Measurements from ENCODE around the gene GPC5. TPM values are rescaled to one million over a fixed set of nuclear protein-coding genes. Genes with fewer than 3 reads are reported as not detected.

The GPC5 gene
- total RNA-seq, 1 donor from 2014 or later = 0.07 TPM

DNA sequence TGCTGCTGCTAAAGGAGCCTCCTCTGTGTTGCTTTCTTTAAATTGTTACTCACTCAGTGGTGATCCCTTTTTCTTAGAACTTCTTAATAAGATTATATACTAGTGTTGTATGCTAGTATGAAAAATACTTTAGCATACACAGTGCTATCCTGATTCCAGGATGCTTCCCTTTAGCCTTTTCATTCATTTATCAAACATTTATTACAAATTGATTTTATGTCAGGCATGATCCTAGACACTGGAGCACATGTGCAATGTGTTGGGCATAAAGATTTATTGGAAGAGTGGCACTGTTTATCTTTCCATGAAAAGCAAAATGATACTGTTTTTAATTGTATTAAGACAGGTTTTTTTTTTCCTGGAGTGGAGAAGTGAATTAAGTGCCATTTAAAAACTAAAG is 249.6 kb downstream of the GPC5 start:
- no peaks in the 10 kb centered on the region for H3K27me3 Mint-ChIP-seq (ENCODE audit: insufficient read depth, low read depth)
- H3K4me1 Mint-ChIP-seq = no peaks in the 10 kb centered on the region

DNA sequence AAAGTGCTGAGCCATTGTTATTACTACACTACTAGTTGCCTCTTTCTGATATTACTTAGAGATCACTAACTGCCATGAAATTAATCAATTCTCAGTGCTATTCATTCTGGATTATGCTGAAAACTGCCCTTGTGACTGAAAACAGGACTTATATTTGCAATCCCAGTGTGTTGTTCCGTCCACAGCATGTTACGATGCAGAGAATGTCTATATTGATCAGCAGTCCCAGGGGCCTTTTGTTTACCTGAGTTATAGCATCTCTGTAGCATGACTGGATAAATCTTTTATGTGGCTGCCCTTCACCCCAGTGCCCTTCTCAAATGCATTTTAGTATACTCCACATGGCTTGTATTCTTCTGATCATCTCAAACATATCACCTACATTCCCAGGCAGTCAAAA is 251.0 kb downstream of the GPC5 start:
- H3K9me3 ChIP-seq (ENCODE audit: low read depth) = no peaks in the 10 kb centered on the region
- no peak overlapping the region for H3K4me3 Mint-ChIP-seq
- H3K9me3 Mint-ChIP-seq = no peaks in the 10 kb centered on the region
- no peaks in the 10 kb centered on the region for H3K4me1 ChIP-seq
- H3K36me3 Mint-ChIP-seq = no peaks in the 10 kb centered on the region
- no peak overlapping the region for H3K9ac ChIP-seq
- no peaks in the 10 kb centered on the region for H3K27me3 Mint-ChIP-seq (ENCODE audit: insufficient read depth, low read depth)
- no peaks in the 10 kb centered on the region for H3F3A ChIP-seq (ENCODE audit: low read depth)
- H3K27me3 ChIP-seq = no peaks in the 10 kb centered on the region
- H4K20me1 ChIP-seq (ENCODE audit: low read depth) = no peaks in the 10 kb centered on the region
- no peak for DNase-seq (ENCODE audit: low spot score)
- no peak overlapping the region for H3K4me3 ChIP-seq
- TF ChIP-seq, protein P1, sequence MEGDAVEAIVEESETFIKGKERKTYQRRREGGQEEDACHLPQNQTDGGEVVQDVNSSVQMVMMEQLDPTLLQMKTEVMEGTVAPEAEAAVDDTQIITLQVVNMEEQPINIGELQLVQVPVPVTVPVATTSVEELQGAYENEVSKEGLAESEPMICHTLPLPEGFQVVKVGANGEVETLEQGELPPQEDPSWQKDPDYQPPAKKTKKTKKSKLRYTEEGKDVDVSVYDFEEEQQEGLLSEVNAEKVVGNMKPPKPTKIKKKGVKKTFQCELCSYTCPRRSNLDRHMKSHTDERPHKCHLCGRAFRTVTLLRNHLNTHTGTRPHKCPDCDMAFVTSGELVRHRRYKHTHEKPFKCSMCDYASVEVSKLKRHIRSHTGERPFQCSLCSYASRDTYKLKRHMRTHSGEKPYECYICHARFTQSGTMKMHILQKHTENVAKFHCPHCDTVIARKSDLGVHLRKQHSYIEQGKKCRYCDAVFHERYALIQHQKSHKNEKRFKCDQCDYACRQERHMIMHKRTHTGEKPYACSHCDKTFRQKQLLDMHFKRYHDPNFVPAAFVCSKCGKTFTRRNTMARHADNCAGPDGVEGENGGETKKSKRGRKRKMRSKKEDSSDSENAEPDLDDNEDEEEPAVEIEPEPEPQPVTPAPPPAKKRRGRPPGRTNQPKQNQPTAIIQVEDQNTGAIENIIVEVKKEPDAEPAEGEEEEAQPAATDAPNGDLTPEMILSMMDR (IDR thresholded peaks at IDR 0.05) = no peak
- TF ChIP-seq EZH2phosphoT487 (IDR thresholded peaks at IDR 0.05) = no peak
- TF ChIP-seq EZH2 (IDR thresholded peaks at IDR 0.05) = no peak
- no peaks in the 10 kb centered on the region for H3K79me2 ChIP-seq (ENCODE audit: low read depth)
- H3K36me3 ChIP-seq = no peaks in the 10 kb centered on the region
- no peaks in the 10 kb centered on the region for H3K4me1 Mint-ChIP-seq
- H2AFZ ChIP-seq (replicated peaks) = no peak overlapping the region
- H3K27ac ChIP-seq = no peak overlapping the region
- H3K27ac Mint-ChIP-seq = no peak overlapping the region
- no peak overlapping the region for H3K4me2 ChIP-seq

More for the DNA sequence above, 249.6 kb downstream of the GPC5 start:
- no peak overlapping the region for H3K4me2 ChIP-seq
- DNase-seq (ENCODE audit: low spot score) = no peak
- no peaks in the 10 kb centered on the region for H4K20me1 ChIP-seq (ENCODE audit: low read depth)
- no peak overlapping the region for H3K27ac Mint-ChIP-seq
- no peaks in the 10 kb centered on the region for H3F3A ChIP-seq (ENCODE audit: low read depth)
- H3K9me3 Mint-ChIP-seq = no peaks in the 10 kb centered on the region
- no peak overlapping the region for H3K4me3 ChIP-seq
- H3K27me3 ChIP-seq = no peaks in the 10 kb centered on the region
- no peak overlapping the region for H3K4me3 Mint-ChIP-seq
- no peaks in the 10 kb centered on the region for H3K36me3 ChIP-seq
- no peak overlapping the region for H3K9ac ChIP-seq
- H3K4me1 ChIP-seq = no peaks in the 10 kb centered on the region
- no peaks in the 10 kb centered on the region for H3K36me3 Mint-ChIP-seq
- TF ChIP-seq, protein P1 (IDR thresholded peaks at IDR 0.05) = no peak
- TF ChIP-seq EZH2 (IDR thresholded peaks at IDR 0.05) (no peak), EZH2phosphoT487 (IDR thresholded peaks at IDR 0.05) (no peak)
- no peaks in the 10 kb centered on the region for H3K9me3 ChIP-seq (ENCODE audit: low read depth)
- peak overlapping the region; percentile 63 for H2AFZ ChIP-seq (replicated peaks)
- no peaks in the 10 kb centered on the region for H3K79me2 ChIP-seq (ENCODE audit: low read depth)
- H3K27ac ChIP-seq = no peak overlapping the region

DNA sequence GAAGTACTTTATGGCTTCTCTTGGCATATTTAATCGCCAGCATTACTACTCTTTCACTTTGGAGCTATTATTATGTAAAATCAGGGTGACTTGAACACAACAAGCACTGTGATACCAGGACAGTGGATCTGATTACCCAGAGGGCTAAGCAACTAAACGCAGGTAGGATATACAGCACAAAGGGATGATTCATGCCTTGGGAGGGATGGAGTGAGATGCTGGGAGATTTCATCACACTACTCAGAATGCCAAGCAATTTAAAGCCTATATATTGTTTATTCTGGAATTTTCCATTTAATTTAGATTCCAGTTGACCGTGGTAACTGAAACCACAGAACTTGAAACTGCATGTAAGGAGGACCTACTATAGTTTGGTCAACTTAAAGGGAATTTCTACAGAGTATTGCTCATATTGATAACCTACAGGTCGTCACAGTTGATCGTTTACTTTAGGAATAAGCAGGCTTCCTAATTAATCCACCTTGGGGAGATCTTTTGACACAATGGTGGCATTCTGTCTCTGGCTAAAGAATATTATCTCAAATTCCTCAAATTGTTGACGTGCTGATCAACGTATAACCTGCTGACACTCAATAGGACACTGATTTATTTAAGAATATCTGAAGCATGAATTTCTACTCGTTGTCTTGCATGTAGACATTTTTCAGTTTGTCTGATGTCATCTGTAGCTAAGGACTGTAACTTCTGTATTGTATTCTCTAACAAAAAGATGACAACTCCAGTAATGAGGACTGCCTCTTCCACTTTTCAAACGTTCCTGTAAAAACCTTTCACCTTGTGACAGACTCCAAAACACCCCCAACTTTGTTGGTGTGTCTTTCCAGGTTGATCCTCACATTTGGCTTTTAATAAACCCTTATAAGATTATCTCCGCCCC is 254.2 kb downstream of the GPC5 start:
- no peaks in the 10 kb centered on the region for H3K36me3 Mint-ChIP-seq
- no peaks in the 10 kb centered on the region for H3K9me3 ChIP-seq (ENCODE audit: low read depth)
- TF ChIP-seq EZH2phosphoT487 (IDR thresholded peaks at IDR 0.05) (no peak), EZH2 (IDR thresholded peaks at IDR 0.05) (no peak)
- TF ChIP-seq, protein P1 (IDR thresholded peaks at IDR 0.05) = no peak
- H3K4me3 ChIP-seq = no peak overlapping the region
- H3K4me1 ChIP-seq = no peaks in the 10 kb centered on the region
- H3K9me3 Mint-ChIP-seq = no peaks in the 10 kb centered on the region
- H3K27me3 Mint-ChIP-seq (ENCODE audit: insufficient read depth, low read depth) = no peaks in the 10 kb centered on the region
- H3F3A ChIP-seq (ENCODE audit: low read depth) = no peaks in the 10 kb centered on the region
- H3K4me2 ChIP-seq = no peak overlapping the region
- no peak overlapping the region for H3K27ac Mint-ChIP-seq
- no peaks in the 10 kb centered on the region for H3K36me3 ChIP-seq
- no peak overlapping the region for H3K9ac ChIP-seq
- H3K4me1 Mint-ChIP-seq = no peaks in the 10 kb centered on the region
- H3K27ac ChIP-seq = no peak overlapping the region
- H3K79me2 ChIP-seq (ENCODE audit: low read depth) = no peaks in the 10 kb centered on the region
- no peak for DNase-seq (ENCODE audit: low spot score)
- H3K27me3 ChIP-seq = no peaks in the 10 kb centered on the region
- no peaks in the 10 kb centered on the region for H4K20me1 ChIP-seq (ENCODE audit: low read depth)
- H3K4me3 Mint-ChIP-seq = no peak overlapping the region
- no peak overlapping the region for H2AFZ ChIP-seq (replicated peaks)
